Measurements from ENCODE around the gene SYDE2.
A peak's percentile ranks its signal among the peaks of the same experiment; 100 is the strongest.
"Not testable (repeated sequence)": the region's sequence is repeated elsewhere in the genome, so short reads cannot be mapped to it uniquely, and the experiment has no call there.

Gene SYDE2

DNA sequence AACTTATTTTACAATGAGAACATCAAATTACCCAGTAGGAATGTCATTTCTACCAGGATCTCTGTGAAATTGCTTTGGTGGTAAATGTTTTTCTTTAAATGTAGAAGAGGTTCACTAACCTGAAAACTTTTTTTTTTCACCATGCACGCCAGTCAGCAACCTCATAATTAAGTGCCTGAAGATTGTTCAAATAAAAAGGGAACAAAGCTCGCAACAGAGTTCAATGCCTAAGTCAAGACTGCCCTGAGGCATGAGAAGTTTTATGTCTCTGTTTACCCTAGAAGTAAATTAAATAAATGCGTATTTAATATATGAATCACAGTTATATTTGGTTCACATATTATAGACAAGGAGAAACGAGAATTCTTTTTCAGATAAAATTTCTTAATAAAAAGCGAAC, 13.8 kb upstream of the SYDE2 start:
- no peak for DNase-seq (ENCODE audit: low read depth in 3 of 3)

DNA sequence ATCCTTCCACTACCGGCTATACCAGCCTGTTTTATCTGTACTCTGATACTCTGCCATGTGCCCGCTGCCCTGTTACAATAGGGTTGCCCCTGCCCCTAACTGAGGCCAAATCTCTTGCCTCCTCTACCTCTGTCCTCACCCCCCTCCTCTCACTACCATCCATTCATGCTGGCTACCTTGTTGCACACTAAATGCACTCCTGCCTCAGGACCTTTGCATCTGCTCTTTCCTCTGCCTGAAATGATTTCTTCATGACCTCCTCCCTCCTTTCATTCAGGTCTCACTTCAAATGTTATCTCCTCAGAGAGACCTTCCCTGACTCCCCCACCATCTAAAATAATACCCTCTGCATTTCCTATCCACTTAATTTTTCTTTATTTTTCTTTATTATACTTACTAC, 7.7 kb upstream of the SYDE2 start:
- DNase-seq (ENCODE audit: low read depth in 3 of 3), result no peak

DNA sequence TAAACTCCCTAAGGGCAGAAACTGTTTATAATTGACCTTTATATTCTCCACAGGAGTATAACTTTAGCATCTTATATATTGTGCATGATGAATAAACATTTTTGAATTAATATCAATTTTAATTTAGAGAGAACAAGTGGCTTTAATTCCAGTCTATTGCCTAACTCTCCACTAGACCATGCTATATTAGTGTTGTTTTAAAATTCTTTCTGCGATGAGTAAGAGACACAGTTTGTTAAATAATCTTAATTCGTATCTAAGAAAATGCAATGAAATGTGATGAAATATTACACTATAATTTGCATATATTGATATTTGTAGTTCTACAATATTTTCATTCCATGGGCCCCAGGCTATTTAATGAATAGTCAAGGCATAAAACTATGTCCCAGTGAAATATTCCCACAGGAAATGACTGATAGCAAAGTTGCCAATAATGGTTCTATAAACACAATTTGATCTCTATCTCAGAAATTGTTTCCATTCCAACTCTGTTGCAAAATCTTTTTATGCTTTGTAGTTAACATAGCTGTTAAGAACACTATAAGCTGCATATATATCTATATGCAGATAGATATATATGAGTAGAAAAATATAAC, 2.9 kb upstream of the SYDE2 start:
- DNase-seq (ENCODE audit: low read depth in 3 of 3), result no peak

DNA sequence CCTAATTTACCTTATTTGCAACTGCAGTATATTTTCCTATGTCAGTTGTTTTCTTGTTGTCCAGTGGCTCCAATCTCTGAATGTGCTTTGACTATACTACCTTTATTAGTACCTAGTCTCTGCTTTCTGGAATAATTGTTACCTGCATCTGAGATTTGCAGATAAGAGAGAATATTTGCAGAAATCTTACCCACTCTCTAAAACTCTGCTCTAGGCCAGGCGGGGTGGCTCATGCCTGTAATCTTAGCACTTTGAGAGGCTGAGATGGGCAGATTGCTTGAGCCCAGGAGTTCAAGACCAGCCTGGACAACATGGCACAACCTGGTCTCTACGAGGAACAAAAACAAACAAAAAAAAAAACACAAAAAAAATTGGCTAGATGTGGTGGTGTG, 2.0 kb upstream of the SYDE2 start:
- DNase-seq (ENCODE audit: low read depth in 3 of 3), result no peak

DNA sequence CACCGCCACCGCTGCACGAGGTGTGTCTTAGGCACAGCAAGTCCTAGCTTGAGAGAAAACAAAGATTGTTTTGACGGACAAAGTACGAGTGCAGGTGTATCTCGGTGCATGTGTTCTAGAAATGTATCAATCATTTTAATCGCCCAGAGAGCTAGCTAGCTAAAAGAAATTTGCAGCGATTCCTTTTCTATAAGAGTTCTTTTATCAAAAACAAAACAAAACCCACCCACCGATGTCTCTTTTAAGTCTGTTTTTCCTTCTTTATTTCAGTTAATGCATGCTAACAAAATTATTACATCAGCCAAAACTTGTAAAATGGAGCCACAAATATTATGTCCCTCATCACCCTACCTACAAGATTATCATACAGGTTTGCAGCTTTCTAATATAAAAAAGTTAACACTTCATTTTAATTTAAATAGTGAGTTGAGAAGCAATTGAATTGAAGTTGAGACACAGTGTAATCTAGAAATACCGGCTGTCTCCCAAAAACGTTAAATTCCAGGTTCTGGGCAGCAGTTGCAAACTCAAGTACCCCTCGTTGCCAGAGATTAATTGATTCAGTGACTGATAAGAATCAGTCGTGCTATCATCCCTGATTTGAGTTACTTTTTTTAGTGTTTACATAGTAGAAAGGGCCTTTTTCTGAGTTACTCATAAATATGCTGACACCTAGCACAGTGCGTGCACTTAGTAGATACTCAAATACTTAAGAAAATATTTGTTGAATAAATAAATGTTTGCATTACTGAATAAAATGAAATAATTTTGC, 1.5 kb upstream of the SYDE2 start:
- DNase-seq (ENCODE audit: low read depth in 3 of 3), result no peak

DNA sequence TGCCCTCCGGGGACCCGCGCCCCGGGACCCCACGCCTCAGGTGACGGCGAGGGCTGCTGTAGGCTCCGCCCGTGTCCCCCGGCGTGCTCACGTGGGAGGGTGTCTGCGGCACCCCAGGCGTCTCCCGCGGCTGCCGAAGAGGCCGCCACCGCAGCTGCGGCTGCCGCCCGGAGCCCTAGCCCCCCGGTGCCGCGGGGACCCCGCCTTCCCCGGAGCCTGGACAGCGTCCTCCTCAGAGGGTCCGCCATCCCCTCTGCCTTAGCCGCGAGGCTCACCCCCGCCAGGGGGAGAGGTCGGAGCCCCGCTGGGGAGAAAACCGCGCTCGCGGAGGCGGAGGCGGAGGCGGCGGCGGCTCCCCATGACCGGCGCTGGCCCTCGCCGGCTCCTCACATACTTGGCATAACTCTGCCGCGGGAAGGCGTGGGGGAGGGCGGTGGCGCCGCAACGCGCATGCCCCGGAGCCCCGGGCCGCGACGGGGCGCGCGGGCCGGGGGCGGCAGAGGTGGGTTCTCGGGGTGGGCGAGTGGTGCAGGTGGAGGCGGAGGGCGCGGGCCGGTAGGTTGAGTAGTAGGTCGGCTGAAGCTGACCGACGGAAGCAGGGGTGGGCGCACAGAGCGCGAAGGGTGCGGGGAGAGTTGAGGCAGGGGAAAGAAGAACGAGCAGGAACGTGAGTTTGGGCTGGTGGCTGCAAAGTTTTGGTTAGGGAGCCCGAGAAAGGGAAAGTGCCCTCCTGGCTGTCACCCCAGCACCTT, 700 bp upstream of the SYDE2 start:
- DNase-seq (ENCODE audit: low read depth in 3 of 3), result peak; percentile 15 to 32 (median 31)

DNA sequence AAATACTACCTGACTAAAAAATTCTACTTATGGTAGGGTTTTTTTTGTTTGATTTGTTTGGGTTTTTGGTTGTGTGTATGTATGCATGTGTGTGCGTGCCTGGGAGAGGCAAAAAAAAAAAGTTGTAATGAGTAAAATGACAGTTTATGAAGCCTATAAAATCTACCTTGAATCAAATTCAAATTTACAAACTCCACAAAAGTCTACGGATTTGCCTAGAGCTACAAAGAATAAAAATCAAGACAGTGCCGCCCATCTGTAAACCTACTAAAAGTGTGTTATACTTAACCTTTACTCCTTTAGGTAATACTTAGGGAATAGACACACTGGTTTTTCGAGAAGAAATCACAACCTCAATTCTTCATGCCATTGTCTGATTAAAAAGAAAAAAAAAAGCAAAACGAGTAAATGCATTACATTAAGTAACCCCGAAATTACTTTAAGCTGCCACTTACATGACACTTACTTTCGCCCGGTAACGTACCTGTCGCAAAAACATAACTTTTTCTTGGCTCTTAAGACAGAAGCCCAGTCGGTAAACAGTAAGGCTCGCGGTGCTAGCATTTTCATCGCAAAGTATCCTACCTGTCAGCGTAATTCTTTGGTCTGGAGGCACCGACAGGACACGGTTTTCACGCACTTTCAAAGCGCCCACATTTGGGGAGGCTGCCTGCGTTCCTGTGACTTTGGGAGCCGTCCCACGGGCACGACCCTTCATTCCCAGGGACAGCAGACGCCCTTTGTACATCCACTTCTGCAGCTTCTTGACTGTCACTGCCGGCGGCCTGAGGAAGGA, 951 bp downstream of the SYDE2 start:
- DNase-seq (ENCODE audit: low read depth in 3 of 3), result peak in 1 of 3 donors; percentile 4

DNA sequence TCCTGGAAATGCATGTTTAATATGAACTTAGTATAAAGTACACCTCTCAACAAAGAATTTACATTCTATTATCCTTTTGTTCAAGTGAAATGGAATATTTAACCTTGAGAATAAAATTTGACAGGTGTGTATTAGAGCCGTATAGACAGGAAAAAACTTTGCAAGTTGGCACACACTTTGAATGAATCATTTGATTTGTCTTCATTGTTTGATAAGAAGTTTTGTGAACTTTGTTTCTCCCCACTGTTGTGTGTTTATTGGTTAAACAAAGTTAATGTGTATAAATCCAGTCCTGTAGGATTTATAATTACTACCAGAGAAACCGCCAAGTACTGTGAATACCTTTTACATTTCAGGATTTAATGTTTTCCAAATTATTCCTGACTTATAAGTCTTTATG, 2.0 kb downstream of the SYDE2 start:
- no peak for DNase-seq (ENCODE audit: low read depth in 3 of 3)

DNA sequence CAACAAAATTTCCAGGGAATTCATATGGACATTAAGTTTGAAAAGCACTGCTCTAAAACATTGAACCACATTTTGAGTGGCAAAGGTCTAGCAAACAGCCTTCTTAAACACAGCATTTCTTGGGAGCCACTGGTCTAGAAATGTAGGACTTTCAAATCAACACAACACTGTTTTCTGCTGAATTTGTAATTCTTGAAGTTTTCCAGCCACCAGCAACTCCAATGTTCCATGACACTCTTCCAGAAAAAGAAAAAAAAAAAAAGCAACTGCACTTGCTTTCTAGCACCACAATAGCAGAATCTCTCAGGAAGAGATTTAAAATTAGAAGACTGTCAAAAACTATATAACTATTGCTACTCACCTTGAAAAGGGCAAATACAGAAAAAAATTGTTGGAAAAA, 4.5 kb downstream of the SYDE2 start:
- DNase-seq (ENCODE audit: low read depth in 3 of 3), result no peak

DNA sequence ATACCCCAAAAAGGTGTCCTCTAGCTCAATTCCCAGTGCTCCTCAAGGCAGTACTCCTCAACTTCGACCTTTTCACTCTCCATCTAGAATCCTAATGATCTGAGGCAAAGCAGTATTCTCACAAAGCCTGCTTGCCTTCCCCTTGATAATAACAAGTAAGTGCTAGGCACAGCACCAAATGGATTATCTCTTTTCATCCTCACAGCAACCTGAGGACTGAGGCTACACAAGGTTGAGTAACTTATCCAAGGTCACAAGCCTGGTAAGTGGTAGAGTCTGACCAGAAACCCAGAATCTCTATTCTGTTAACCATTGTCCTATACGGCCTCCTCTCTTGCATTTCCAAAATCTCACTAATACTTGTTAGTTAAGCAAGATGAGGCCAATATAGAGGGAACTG, 5.1 kb downstream of the SYDE2 start:
- no peak for DNase-seq (ENCODE audit: low read depth in 3 of 3)

DNA sequence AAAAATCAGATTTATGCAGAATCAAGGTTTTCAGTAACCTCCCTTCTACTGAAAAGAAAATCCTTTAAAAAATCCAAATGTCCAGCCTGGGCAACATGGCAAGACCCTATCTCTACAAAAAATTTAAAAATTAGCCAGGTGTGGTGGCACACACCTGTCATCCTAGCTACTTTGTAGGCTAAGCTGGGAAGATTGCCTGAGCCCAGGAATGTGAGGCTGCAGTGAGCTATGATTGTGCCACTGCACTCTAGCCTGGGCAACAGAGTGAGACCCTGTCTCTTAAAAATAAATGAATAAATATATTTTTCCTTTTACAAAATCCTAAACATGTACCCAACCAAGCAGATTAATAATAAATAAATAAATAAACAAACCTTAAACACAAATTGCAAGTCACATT, 8.7 kb downstream of the SYDE2 start:
- not testable (repeated sequence) for DNase-seq (ENCODE audit: low read depth in 3 of 3)

DNA sequence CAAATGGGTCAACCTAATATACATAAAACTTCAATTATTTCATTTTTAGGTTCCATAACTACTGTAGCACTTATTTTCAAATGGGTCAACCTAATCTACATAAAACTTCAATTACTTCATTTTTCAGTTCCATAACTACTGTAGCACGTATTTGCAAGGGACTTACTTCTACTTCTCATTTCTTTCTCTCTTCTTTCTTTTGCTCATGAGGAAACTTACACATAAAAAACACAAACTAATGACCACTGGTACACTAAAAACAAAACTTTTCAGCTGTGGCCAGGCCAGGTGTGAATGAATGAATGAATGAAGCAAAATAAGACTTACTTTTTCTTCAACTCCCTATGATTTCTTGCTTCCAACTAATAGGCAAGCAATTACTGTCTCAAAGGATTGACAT, 11.7 kb downstream of the SYDE2 start:
- DNase-seq (ENCODE audit: low read depth in 3 of 3), result no peak

DNA sequence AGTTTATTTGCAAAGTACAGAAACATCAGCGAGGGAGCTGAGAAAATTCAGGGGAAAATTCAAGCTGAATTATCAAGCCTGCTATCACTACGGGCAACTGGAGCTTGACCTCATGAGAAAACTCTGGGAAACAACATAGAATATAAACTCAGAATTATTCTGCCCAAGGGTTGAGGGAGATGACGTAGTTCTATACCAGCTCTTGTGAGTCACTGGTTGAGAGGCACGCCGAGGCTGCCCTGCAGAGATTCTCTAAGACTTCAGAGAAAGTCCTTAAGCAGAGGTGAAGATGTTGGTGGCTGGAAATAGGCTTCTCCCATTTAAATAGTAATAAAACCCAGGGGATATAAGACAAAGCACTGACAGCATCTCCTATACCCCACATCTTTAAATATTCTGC, 12.3 kb downstream of the SYDE2 start:
- no peak for DNase-seq (ENCODE audit: low read depth in 3 of 3)

DNA sequence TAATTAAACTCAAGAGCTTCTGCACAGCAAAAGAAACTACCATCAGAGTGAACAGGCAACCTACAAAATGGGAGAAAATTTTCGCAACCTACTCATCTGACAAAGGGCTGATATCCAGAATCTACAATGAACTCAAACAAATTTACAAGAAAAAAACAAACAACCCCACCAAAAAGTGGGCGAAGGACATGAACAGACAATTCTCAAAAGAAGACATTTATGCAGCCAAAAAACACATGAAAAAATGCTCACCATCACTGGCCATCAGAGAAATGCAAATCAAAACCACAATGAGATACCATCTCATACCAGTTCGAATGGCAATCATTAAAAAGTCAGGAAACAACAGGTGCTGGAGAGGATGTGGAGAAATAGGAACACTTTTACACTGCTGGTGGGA, 13.8 kb downstream of the SYDE2 start:
- not testable (repeated sequence) for DNase-seq (ENCODE audit: low read depth in 3 of 3)

DNA sequence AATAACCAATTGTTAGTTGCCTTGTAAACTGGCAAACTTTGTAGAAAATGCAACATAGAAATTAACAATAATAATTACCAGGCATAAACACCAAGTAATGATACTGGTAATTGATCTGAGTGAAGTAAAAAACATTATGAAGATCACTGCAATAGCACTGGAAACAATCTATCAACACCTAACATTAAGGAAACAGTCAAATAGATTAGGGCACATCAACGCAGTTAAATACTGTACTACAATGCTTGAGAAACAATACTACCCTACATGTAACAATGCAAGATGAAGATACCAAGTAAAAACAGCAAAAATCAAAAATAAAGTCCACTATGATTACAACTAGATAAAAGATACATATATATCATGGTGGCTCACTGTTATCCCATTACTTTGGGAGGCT, 16.6 kb downstream of the SYDE2 start:
- no peak for DNase-seq (ENCODE audit: low read depth in 3 of 3)

DNA sequence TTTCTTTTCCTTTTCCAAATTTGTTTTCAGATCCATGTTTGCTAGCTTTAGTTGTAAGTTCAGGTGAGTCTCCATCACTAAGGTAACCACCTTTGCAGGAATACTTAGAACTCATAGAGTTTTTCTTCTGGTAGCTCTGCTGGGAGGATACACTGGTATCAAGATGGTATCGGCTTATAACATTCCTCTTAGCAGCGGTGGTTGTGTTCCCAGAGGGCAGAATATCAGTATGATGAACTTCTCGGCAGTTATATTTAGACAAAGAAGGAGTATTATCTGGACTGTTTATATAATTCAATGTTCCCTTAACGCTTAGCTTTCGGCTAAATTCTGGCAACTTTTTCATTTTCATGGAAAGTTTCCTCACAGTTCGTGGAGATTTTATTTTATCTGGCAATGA, 18.1 kb downstream of the SYDE2 start:
- DNase-seq (ENCODE audit: low read depth in 3 of 3), result no peak

DNA sequence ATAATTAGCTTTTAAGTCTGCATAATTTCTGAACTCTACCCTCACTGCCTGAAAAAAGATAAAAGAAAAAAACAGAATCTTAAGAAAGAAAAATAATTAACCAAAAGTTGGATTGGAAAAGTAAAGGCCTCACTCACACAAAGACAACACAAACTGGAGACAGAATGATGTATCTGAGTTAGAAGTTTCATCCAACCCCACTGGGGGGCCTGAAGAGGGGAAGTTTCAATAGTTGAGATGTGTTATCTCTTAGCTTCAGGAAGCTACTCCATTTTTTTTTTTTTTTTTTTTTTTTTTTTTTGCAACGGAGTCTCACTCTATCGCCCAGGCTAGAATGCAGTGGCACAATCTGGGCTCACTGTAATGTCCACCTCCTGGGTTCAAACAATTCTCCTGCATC, 19.9 kb downstream of the SYDE2 start:
- no peak for DNase-seq (ENCODE audit: low read depth in 3 of 3)

DNA sequence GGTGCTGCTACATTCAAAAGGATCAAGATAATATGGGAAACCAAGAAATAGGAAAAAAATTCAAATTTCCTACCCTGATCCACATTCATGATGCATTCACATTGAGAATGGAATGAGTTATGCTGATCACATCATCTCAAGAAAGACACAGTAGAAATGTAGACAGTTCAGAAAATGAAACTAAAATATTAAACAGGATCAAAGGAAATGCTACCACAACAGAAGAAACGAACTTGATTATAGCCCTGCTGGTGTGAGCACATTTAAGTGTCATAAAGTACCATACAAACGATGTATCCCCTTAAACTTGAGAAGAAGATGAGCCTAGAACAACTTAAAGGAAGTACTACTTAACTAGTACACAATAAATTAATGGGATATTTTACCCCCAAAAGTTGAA, 21.3 kb downstream of the SYDE2 start:
- DNase-seq (ENCODE audit: low read depth in 3 of 3), result no peak

DNA sequence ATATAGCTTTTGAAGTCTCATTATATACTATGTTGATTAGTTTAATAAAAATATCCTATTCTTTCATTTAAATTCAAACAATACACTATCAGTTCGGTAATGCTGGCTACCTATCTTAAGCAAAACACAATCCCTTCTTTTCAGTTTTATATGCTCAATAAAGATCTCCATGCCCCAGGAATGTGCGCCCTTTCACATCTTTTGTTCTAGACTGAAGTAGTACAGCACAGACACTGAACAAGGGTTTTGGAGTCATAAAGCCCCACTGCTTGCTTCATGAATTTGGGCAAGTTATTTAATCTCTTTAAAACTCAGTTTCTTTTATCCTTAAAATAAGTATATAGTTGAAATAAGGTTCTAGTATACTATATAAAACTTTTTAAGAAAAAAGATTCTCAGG, 22.4 kb downstream of the SYDE2 start:
- no peak for DNase-seq (ENCODE audit: low read depth in 3 of 3)

DNA sequence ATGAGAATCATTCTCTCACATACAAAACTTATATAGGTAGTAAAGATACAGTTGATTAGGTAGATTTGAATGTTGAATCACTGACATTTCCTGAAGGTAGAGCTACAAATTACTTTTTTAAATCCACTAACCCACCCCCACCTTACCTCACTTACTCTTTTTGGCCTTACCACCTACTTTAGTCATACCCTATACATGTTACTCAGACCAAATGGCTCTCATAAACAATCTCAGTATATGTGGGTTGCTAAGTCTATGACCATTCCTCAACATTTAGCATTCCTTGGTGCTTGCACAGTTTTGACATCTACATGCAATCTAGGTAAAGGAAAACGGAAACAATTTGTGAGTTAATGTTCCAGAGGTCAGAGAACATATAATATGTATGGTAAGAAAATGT, 26.3 kb downstream of the SYDE2 start:
- no peak for DNase-seq (ENCODE audit: low read depth in 3 of 3)

DNA sequence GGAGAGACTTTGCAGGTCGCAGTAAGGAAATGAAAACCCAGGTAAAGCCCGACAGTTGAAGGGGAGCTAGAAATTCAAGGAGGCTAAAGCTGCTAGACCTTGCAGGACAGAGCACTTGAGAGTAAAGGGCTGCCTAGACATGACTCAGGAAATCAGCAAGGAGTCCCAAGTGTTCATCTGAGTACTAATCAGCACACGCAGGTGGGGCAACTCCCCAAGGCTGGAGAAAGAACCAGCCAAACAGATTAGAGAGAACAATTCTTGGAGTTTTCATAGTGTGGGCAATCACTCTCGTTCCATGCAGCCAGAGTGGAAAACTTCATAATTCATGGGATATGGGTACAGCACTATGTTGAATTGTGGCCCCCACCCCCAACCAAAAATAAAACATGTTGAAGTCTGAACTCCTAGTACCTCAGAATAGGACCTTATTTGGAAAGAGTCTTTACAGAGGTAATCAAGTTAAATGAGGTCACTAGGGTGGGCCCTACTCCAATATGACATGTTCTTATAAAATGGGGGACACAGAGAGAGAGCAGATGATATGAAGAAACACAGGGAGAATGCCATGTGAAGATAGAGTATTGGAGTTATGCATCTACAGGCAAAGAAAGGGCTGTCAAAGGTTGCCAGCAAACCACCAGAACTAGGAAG, 28.0 kb downstream of the SYDE2 start:
- no peak for DNase-seq (ENCODE audit: low read depth in 3 of 3)

DNA sequence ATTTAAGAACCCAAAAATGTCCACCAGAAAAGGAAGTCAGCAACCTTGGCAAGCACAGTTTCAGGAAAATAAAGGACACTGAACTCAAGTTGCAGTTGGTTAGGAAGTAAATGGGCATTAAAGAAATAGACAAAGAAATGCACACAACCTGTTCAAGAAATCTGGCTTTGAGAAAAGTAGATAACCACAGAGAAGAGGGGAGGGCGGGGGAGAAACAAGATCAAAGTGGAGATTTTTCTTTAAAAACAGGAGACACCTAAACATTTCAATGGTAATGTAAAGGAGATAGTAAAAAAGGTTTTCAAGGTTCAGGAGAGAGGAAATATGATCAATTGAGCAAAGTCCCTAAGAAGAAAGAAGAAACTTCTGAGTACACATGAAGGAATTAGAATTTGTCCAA, 29.1 kb downstream of the SYDE2 start:
- no peak for DNase-seq (ENCODE audit: low read depth in 3 of 3)

Data from stimulated activated CD4-positive, alpha-beta T cell treated with anti-CD3 and anti-CD28 coated beads, TNF-alpha, amount 100 ng/mL, for 48 hours (primary cell).